ENCODE results near the gene ENPP6.

ENPP6 gene

GRCh38 chr4:184166736-184167135 lies 50.9 kb downstream of the ENPP6 start:
- H3K4me3 ChIP-seq (ENCODE audit: control insufficient read depth, low read depth, low read length), result no peak overlapping the region
- no peak for DNase-seq (ENCODE audit: low read depth)
- no peak for TF ChIP-seq CTCF (conservative IDR thresholded peaks at IDR 0.05; ENCODE audit: control insufficient read depth, insufficient read depth, low read depth, low read length)

GRCh38 chr4:184165291-184165690 lies 52.4 kb downstream of the ENPP6 start:
- DNase-seq (ENCODE audit: low read depth), result no peak
- TF ChIP-seq CTCF (conservative IDR thresholded peaks at IDR 0.05; ENCODE audit: control insufficient read depth, insufficient read depth, low read depth, low read length), result no peak
- no peak overlapping the region for H3K4me3 ChIP-seq (ENCODE audit: control insufficient read depth, low read depth, low read length)

GRCh38 chr4:184163813-184164212 lies 53.9 kb downstream of the ENPP6 start:
- H3K4me3 ChIP-seq (ENCODE audit: control insufficient read depth, low read depth, low read length), result no peak overlapping the region
- DNase-seq (ENCODE audit: low read depth), result peak; percentile 21
- TF ChIP-seq CTCF (conservative IDR thresholded peaks at IDR 0.05; ENCODE audit: control insufficient read depth, insufficient read depth, low read depth, low read length), result peak; percentile 42

- no peak for TF ChIP-seq CTCF (conservative IDR thresholded peaks at IDR 0.05; ENCODE audit: control insufficient read depth, insufficient read depth, low read depth, low read length)
- DNase-seq (ENCODE audit: low read depth), result no peak
- H3K4me3 ChIP-seq (ENCODE audit: control insufficient read depth, low read depth, low read length), result no peak overlapping the region
Measured at GRCh38 chr4:184162596-184162995, 55.1 kb downstream of the ENPP6 start.

- DNase-seq (ENCODE audit: low read depth), result no peak
- TF ChIP-seq CTCF (conservative IDR thresholded peaks at IDR 0.05; ENCODE audit: control insufficient read depth, insufficient read depth, low read depth, low read length), result no peak
- no peak overlapping the region for H3K4me3 ChIP-seq (ENCODE audit: control insufficient read depth, low read depth, low read length)
Measured at GRCh38 chr4:184157322-184157721, 60.4 kb downstream of the ENPP6 start.

GRCh38 chr4:184156163-184156920 lies 61.3 kb downstream of the ENPP6 start:
- no peak for DNase-seq (ENCODE audit: low read depth)
- H3K4me3 ChIP-seq (ENCODE audit: control insufficient read depth, low read depth, low read length), result no peak overlapping the region
- no peak for TF ChIP-seq CTCF (conservative IDR thresholded peaks at IDR 0.05; ENCODE audit: control insufficient read depth, insufficient read depth, low read depth, low read length)
